Mucosa of rectum (tissue), 2 donors: Measurements from ENCODE around the gene EPN2.

Source experiments
- H3K27ac ChIP-seq, 2 donors: one replicate each; pipeline ENCODE4 v1.7.0; 2013; ENCODE audit warnings: inconsistent platforms in 2 of 2, low read depth in 2 of 2, low read length in 2 of 2
- H3K27me3 ChIP-seq, 2 donors: one replicate each; pipeline ENCODE4 v1.7.0; 2013; ENCODE audit warnings: low read length in 2 of 2; ENCODE audit not compliant: control insufficient read depth in 2 of 2, insufficient read depth in 2 of 2
- H3K36me3 ChIP-seq, 2 donors: one replicate each; pipeline ENCODE4 v1.7.0; 2013; ENCODE audit warnings: low read length in 2 of 2; ENCODE audit not compliant: control insufficient read depth in 2 of 2, insufficient read depth in 2 of 2
- H3K4me1 ChIP-seq, 2 donors: one replicate each; pipeline ENCODE4 v1.7.0; 2013; ENCODE audit warnings: low read length in 2 of 2, mild to moderate bottlenecking in 1 of 2; ENCODE audit not compliant: control insufficient read depth in 2 of 2, insufficient read depth in 2 of 2
- H3K4me3 ChIP-seq, 2 donors: one replicate each; pipeline ENCODE4 v1.7.0; 2013; ENCODE audit warnings: low read length in 2 of 2
- H3K9ac ChIP-seq, 2 donors: one replicate each; pipeline ENCODE4 v1.7.0; 2013; ENCODE audit warnings: low read length in 2 of 2, low read depth in 1 of 2, mild to moderate bottlenecking in 1 of 2
- H3K9me3 ChIP-seq, 2 donors: one replicate each; pipeline ENCODE4 v1.7.0; 2013; ENCODE audit warnings: low read length in 2 of 2; ENCODE audit not compliant: control insufficient read depth in 2 of 2
- donor health status: healthy.
- donor health status: Normal muscosa, but diverticular disease.

The EPN2 gene

GRCh38 chr17:19336938-19337711 lies 100.0 kb downstream of the EPN2 start:
- H3K36me3 ChIP-seq = peaks cover 0 to 4% of the 10 kb centered on the region in 2 donors
- H3K9me3 ChIP-seq = no peaks in the 10 kb centered on the region
- H3K27ac ChIP-seq = no peak overlapping the region
- no peaks in the 10 kb centered on the region for H3K27me3 ChIP-seq
- no peak overlapping the region for H3K9ac ChIP-seq
- no peak overlapping the region for H3K4me3 ChIP-seq
- no peaks in the 10 kb centered on the region for H3K4me1 ChIP-seq

GRCh38 chr17:19337712-19338023 lies 100.5 kb downstream of the EPN2 start:
- no peaks in the 10 kb centered on the region for H3K9me3 ChIP-seq
- no peak overlapping the region for H3K4me3 ChIP-seq
- H3K4me1 ChIP-seq = no peaks in the 10 kb centered on the region
- H3K9ac ChIP-seq = no peak overlapping the region
- no peak overlapping the region for H3K27ac ChIP-seq
- no peaks in the 10 kb centered on the region for H3K27me3 ChIP-seq
- H3K36me3 ChIP-seq = peaks cover 0 to 4% of the 10 kb centered on the region in 2 donors

- Histone ChIP-seq H3K4me1 (no peaks in the 10 kb centered on the region), H3K27ac (no peak overlapping the region), H3K36me3 (peaks cover 0 to 4% of the 10 kb centered on the region in 2 donors), H3K27me3 (no peaks in the 10 kb centered on the region), H3K4me3 (no peak overlapping the region), H3K9ac (no peak overlapping the region), H3K9me3 (no peaks in the 10 kb centered on the region)
Observed at GRCh38 chr17:19338031-19338990, 101.1 kb downstream of the EPN2 start.

DNA sequence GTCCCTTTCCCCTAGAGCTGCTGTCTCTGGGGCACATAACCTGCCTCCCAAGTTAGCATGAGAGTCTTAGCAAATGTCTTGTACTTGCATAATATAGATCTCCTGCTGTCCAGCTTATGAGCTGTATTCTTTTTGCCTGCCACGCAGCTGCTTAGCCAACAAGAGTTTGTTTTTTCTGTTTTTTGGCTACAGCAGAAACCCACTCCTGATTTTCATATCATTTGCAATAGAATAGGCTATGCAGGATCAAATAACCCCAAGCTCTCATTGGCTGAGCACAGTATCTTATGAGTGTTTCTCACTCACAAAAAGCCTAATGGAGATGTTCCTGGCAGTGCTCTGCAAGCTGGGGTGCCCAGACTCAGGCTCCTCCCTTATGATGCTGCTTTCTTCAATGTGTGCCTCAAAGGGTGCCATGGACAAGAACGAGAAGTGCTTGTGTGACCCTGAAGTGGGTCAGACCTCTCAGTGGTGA lies 102.2 kb downstream of the EPN2 start:
- no peak overlapping the region for H3K27ac ChIP-seq
- H3K4me3 ChIP-seq = no peak overlapping the region
- H3K9me3 ChIP-seq = no peaks in the 10 kb centered on the region
- H3K36me3 ChIP-seq = no peaks in the 10 kb centered on the region
- no peaks in the 10 kb centered on the region for H3K27me3 ChIP-seq
- H3K4me1 ChIP-seq = no peaks in the 10 kb centered on the region
- no peak overlapping the region for H3K9ac ChIP-seq

DNA sequence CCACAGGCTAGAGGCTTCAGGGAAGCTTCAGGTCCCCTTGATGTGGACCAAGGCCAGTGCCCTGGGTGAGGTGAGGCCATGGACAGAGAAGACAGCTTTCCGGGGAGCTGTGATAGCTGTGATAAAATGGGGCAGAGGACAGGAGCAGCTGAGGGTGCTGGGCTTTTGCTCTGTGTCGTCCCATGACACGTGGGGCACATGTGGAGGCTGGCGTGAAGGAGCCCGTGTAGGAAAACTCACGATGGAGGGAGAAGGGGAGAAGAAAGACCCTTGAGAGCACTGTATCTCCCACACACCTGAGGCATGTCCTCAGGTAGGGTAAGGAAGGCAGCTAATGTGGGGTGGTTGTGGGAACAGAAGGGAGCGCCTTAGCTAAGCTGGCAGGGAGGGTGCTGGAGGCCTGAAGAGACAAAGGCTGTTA lies 104.1 kb downstream of the EPN2 start:
- Histone ChIP-seq H3K9me3 (no peaks in the 10 kb centered on the region), H3K36me3 (no peaks in the 10 kb centered on the region), H3K9ac (no peak overlapping the region), H3K27ac (no peak overlapping the region), H3K27me3 (no peaks in the 10 kb centered on the region), H3K4me3 (no peak overlapping the region), H3K4me1 (no peaks in the 10 kb centered on the region)

- Histone ChIP-seq H3K27me3 (no peaks in the 10 kb centered on the region), H3K4me3 (no peak overlapping the region), H3K27ac (no peak overlapping the region), H3K36me3 (no peaks in the 10 kb centered on the region), H3K4me1 (peaks cover 0 to 5% of the 10 kb centered on the region in 2 donors), H3K9me3 (no peaks in the 10 kb centered on the region), H3K9ac (no peak overlapping the region)
Observed at GRCh38 chr17:19341641-19342610, 104.8 kb downstream of the EPN2 start.

DNA sequence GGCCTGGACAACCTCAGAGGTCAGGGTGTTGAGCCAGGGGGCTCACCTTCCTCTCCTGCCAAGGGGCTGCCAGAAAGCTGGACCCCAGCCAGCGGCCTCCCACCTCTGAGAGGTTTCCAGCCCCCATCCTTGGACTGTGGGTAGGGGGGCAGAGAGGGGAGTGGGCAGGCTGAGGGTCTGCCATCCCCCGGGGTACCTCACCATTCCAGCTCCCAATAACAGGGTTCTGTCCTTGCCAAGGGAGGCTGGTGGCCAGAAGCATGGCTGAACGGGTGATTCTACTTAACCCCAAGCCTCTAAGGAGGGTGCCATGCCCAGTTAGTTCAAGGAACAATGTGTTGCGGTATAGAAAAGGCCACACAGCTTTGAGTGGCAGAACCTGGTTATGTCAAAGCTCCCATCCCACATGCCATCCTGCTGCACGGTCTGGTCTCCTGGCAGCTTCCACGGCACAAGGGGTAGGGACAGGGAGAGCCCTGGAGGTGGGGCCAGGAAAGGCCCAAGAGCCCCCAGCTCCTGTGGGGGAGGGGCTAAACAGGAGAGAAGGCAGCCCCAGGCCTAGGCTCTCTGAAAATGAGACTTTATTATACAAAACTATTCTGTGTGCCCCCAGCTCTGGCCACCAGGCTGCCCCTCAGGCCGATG lies 105.6 kb downstream of the EPN2 start:
- no peak overlapping the region for H3K27ac ChIP-seq
- H3K9me3 ChIP-seq = no peaks in the 10 kb centered on the region
- H3K4me1 ChIP-seq = peaks cover 0 to 11% of the 10 kb centered on the region in 2 donors
- no peaks in the 10 kb centered on the region for H3K36me3 ChIP-seq
- no peak overlapping the region for H3K4me3 ChIP-seq
- H3K27me3 ChIP-seq = no peaks in the 10 kb centered on the region
- no peak overlapping the region for H3K9ac ChIP-seq

DNA sequence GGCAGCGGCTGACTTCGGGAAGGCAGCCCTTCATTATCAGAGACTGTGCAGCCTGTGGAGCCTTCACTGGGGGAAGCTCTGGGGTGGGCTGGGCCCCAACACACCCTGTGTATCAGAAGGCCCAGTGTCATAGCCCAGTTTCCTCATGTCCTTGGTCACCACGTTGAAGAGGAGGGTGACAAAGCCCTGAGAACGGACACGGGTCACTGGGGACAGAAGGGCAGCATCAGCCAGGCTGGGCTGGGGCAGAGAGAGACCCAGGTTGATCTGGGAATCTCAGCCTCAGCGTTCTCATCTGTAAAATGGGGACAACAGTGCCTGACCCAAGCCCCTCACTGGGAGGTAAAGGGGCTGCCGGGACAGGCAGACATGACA lies 106.1 kb downstream of the EPN2 start:
- no peaks in the 10 kb centered on the region for H3K36me3 ChIP-seq
- no peak overlapping the region for H3K4me3 ChIP-seq
- H3K9ac ChIP-seq = no peak overlapping the region
- H3K9me3 ChIP-seq = no peaks in the 10 kb centered on the region
- no peak overlapping the region for H3K27ac ChIP-seq
- no peaks in the 10 kb centered on the region for H3K27me3 ChIP-seq
- H3K4me1 ChIP-seq = peaks cover 0 to 11% of the 10 kb centered on the region in 2 donors

- no peaks in the 10 kb centered on the region for H3K36me3 ChIP-seq
- H3K4me3 ChIP-seq = no peak overlapping the region
- H3K27me3 ChIP-seq = no peaks in the 10 kb centered on the region
- H3K9ac ChIP-seq = no peak overlapping the region
- H3K9me3 ChIP-seq = no peaks in the 10 kb centered on the region
- no peak overlapping the region for H3K27ac ChIP-seq
- H3K4me1 ChIP-seq = peaks cover 0 to 14% of the 10 kb centered on the region in 2 donors
Observed at GRCh38 chr17:19343671-19344151, 106.5 kb downstream of the EPN2 start.
